Measurements from ENCODE around the gene POLR2F. TPM values are rescaled to one million over a fixed set of nuclear protein-coding genes. Genes with fewer than 3 reads are reported as not detected.
A peak's percentile ranks its signal among the peaks of the same experiment; 100 is the strongest.

Gene POLR2F
- total RNA-seq (2022): 105 and 111 TPM in 2 replicates
- percentile 44 among the genes with signal in this experiment for Bru-seq, nascent RNA
- percentile 49 among the genes with signal in this experiment for BruChase-seq, experiment 1, labeled RNA remaining after a 6-hour chase
- percentile 51 among the genes with signal in this experiment for BruChase-seq, experiment 2, labeled RNA remaining after a 2-hour chase
- long read RNA-seq, transcript POLR2F-205 (5 exons, 2,106 nt): major isoform, 146 of 168 reads
- long read RNA-seq, partial matches to known transcripts: 4 of 168 reads
- long read RNA-seq, other reads (novel, unspliced or antisense): 15 of 168 reads

DNA sequence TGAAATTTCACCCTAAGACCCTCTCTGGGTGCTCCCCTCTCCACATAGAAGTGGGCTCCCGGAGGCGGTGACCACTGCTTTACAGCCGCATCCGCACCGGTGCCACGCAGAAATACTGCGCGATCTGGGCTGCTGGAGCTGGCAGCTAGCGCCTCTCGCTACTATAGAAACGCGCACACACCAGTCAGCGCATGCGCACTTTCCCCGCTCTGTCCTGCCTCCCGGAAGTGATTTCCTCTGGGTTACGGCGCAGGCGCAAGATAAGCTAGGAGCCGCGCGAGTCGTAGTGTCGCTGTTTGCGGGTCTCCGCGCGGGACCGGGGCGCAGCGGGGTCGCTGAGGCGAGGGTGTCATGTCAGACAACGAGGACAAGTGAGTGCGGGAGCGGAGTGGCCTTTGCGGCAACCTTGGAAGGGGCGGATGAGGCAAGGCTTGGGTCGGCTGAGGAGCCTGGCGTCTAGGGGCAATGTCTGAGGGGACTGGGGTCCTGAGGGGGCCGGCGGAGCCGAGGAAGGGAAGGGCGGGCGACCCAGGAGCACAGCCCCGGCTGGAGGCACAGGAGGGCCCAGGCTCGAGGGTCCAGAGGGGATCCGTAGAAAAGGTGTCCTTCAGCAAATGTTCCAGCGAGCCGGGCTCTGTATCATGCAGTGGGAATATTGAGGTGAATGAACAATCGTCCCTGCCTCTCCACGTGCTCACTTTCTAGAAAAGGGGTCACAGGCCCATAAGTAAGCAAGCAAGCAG is at the start of gene POLR2F, which contains the start of gene C22orf23:
TSS of gene POLR2F (plus strand) at position 263 of the 743 bp plus-strand sequence. CDS start at position 352, 89 bp downstream.
TSS of gene C22orf23 (minus strand) at position 165 of the 743 bp plus-strand sequence. CDS start 452 bp downstream, outside the sequence.
- CTCF ChIA-PET: interaction anchor here (0.5 to 1.7 kb wide), 6 partner anchors 10 to 247 kb away, joined by 3 to 8 read pairs (median 3); no protein-coding TSS in a partner anchor
- intact Hi-C loops (cut with micrococcal nuclease; ENCODE audit: unreplicated experiment): no loop called here
- H3K27me3 Mint-ChIP-seq (ENCODE audit: unreplicated experiment): no peaks in the 10 kb centered on the region
- TF ChIP-seq, protein P1, sequence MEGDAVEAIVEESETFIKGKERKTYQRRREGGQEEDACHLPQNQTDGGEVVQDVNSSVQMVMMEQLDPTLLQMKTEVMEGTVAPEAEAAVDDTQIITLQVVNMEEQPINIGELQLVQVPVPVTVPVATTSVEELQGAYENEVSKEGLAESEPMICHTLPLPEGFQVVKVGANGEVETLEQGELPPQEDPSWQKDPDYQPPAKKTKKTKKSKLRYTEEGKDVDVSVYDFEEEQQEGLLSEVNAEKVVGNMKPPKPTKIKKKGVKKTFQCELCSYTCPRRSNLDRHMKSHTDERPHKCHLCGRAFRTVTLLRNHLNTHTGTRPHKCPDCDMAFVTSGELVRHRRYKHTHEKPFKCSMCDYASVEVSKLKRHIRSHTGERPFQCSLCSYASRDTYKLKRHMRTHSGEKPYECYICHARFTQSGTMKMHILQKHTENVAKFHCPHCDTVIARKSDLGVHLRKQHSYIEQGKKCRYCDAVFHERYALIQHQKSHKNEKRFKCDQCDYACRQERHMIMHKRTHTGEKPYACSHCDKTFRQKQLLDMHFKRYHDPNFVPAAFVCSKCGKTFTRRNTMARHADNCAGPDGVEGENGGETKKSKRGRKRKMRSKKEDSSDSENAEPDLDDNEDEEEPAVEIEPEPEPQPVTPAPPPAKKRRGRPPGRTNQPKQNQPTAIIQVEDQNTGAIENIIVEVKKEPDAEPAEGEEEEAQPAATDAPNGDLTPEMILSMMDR (IDR thresholded peaks at IDR 0.05; ENCODE audit: unreplicated experiment): peak; percentile 15
- H3K36me3 Mint-ChIP-seq (ENCODE audit: insufficient read depth, unreplicated experiment): peaks cover 40% of the 10 kb centered on the region
- DNase-seq: peak; percentile 93
- peak within 1 kb of the TSS; percentile 87 for H3K27ac Mint-ChIP-seq (ENCODE audit: unreplicated experiment)
- H3K4me1 Mint-ChIP-seq (ENCODE audit: low read depth, unreplicated experiment): peaks cover 23% of the 10 kb centered on the region
- no TSS peak for BruUV-seq (replicated peaks)
- peak within 1 kb of the TSS; percentile 94 for H3K4me3 Mint-ChIP-seq (ENCODE audit: low read depth, unreplicated experiment)
- H3K9me3 Mint-ChIP-seq (ENCODE audit: low read depth, unreplicated experiment): no peaks in the 10 kb centered on the region

GRCh38 chr22:37904572-37905533 is 48.6 kb upstream of the POLR2F start:
- DNase-seq: peak; percentile 53
- Mint-ChIP-seq H3K4me1 (ENCODE audit: low read depth, unreplicated experiment) (peaks cover 34% of the 10 kb centered on the region), H3K4me3 (ENCODE audit: low read depth, unreplicated experiment) (peak overlapping the region; percentile 76), H3K9me3 (ENCODE audit: low read depth, unreplicated experiment) (no peaks in the 10 kb centered on the region), H3K27me3 (ENCODE audit: unreplicated experiment) (no peaks in the 10 kb centered on the region), H3K36me3 (ENCODE audit: insufficient read depth, unreplicated experiment) (peaks cover 46% of the 10 kb centered on the region), H3K27ac (ENCODE audit: unreplicated experiment) (peak overlapping the region; percentile 89)
- CTCF ChIA-PET: interaction anchor here (1.0 to 1.9 kb wide), 2 partner anchors 9 to 29 kb away, joined by 5 to 14 read pairs; no protein-coding TSS in a partner anchor
- TF ChIP-seq, protein P1 (IDR thresholded peaks at IDR 0.05; ENCODE audit: unreplicated experiment): no peak
- intact Hi-C loops (cut with micrococcal nuclease; ENCODE audit: unreplicated experiment): no loop called here
- TSS peak; percentile 84 for BruUV-seq (replicated peaks)

- Mint-ChIP-seq H3K9me3 (ENCODE audit: low read depth, unreplicated experiment) (no peaks in the 10 kb centered on the region), H3K27me3 (ENCODE audit: unreplicated experiment) (no peaks in the 10 kb centered on the region), H3K4me3 (ENCODE audit: low read depth, unreplicated experiment) (peak within 1 kb of the TSS; percentile 76), H3K4me1 (ENCODE audit: low read depth, unreplicated experiment) (peaks cover 30% of the 10 kb centered on the region), H3K27ac (ENCODE audit: unreplicated experiment) (peak within 1 kb of the TSS; percentile 89), H3K36me3 (ENCODE audit: insufficient read depth, unreplicated experiment) (peaks cover 49% of the 10 kb centered on the region)
- TF ChIP-seq, protein P1 (IDR thresholded peaks at IDR 0.05; ENCODE audit: unreplicated experiment): no peak
- intact Hi-C loops (cut with micrococcal nuclease; ENCODE audit: unreplicated experiment): no loop called here
- BruUV-seq (replicated peaks): no TSS peak
- CTCF ChIA-PET: interaction anchor here (0.6 to 1.9 kb wide), 4 partner anchors 10 to 756 kb away, joined by 4 to 14 read pairs (median 8); no protein-coding TSS in a partner anchor
- DNase-seq: peak; percentile 90
Measured at GRCh38 chr22:37905534-37906363, 47.8 kb upstream of the POLR2F start, which contains the start of gene MICALL1. MICALL1 (plus strand) TSS chr22:37906297; CDS start chr22:37906423, 126 bp downstream.
